Upper lobe of left lung (tissue), 6 donors: ENCODE measurements around the gene IGFBP7. TPM values are rescaled to one million over a fixed set of nuclear protein-coding genes. Genes with fewer than 3 reads are reported as not detected.

Experiments
- ATAC-seq, 2 donors: fragments of 200-7000 bp; cut with Tn5 transposase; one replicate each; pipeline ENCODE4 v1.9.1; 2022; ENCODE audit warnings: mild to moderate bottlenecking in 2 of 2, moderate library complexity in 2 of 2; ENCODE audit not compliant: low FRiP score in 2 of 2
- DNase-seq, 2 donors: peaks; one replicate each; pipeline ENCODE4 v3.0.0-alpha.2; 2019 to 2020
- H3K27ac ChIP-seq, 4 donors: fragments of 200-600 bp; sonication (generic); one replicate each; pipeline ENCODE4 v1.5.1; 2016 to 2019
- H3K27me3 ChIP-seq, 4 donors: fragments of 200-600 bp; sonication (generic); one replicate each; pipeline ENCODE4 v1.5.1; 2017 to 2019
- H3K36me3 ChIP-seq, 4 donors: fragments of 200-600 bp; sonication (generic); one replicate each; pipeline ENCODE4 v1.5.1; 2016 to 2019
- H3K4me1 ChIP-seq, 4 donors: fragments of 200-600 bp; sonication (generic); one replicate each; pipeline ENCODE4 v1.5.1; 2018 to 2019
- H3K4me3 ChIP-seq, 4 donors: fragments of 200-600 bp; sonication (generic); one replicate each; pipeline ENCODE4 v1.5.1; 2017 to 2019; ENCODE audit warnings: mild to moderate bottlenecking in 2 of 4, moderate library complexity in 1 of 4
- H3K9me3 ChIP-seq, 4 donors: fragments of 200-600 bp; sonication (generic); one replicate each; pipeline ENCODE4 v1.5.1; 2018 to 2019
- EP300 ChIP-seq, 4 donors: sonication (generic); formaldehyde crosslinking; IDR thresholded peaks; one replicate each; pipeline ENCODE4 v1.5.1; 2017; ENCODE audit warnings: antibody characterized with exemption in 4 of 4, control low read depth in 2 of 4
- POLR2A ChIP-seq, 4 donors: fragments of 450-650 bp; IDR thresholded peaks; one replicate each; pipeline ENCODE4 v1.5.1; 2016 to 2017; ENCODE audit warnings: antibody characterized with exemption in 4 of 4, mild to moderate bottlenecking in 2 of 4
- POLR2AphosphoS5 ChIP-seq, 2 donors: sonication (generic); formaldehyde crosslinking; IDR thresholded peaks; one replicate each; pipeline ENCODE4 v1.5.1; 2017; ENCODE audit warnings: antibody characterized with exemption in 2 of 2
- WGBS, 2 donors: methylation state at CpG; one replicate each; pipeline ENCODE4 v1.1.5; 2017 to 2018; 5-methylcytosine and 5-hydroxymethylcytosine counted together
- total RNA-seq, 6 donors: library from RNA; depleted of rRNA in 4 of 6; stranded (reverse); fragments of >200 nt in 4 of 6; gene quantifications; one replicate each; pipeline versions ENCODE4 v1.1.0 to v1.2.1, GENCODE V29; 2016 to 2021
- TF ChIP-seq, protein P1 (sequence below), 6 experiments: fragments of 450-650 bp in 4 of 6; fragments of 200-600 bp in 2 of 6; sonication (generic) in 2 of 6; IDR thresholded peaks; one replicate each; pipeline ENCODE4 v1.5.1; 2016 to 2019; ENCODE audit warnings: antibody characterized with exemption in 6 of 6
- donor health status: DM: no; HTN: no; CAD: no; lungs with moderate emphysema.
- donor health status: DM: no; HTN: yes; CAD: no; lungs with severe emphysema.

The IGFBP7 gene
- total RNA-seq, 6 donors from 2014 or later, result 105 to 705 (median 359) TPM

- 79 to 83% methylated on average over 6 of the region's 6 CpGs for WGBS, 2 donors
- H3K27ac ChIP-seq, result no peak overlapping the region
- no peaks in the 10 kb centered on the region for H3K36me3 ChIP-seq
- no peaks in the 10 kb centered on the region for H3K27me3 ChIP-seq
- TF ChIP-seq, protein P1, sequence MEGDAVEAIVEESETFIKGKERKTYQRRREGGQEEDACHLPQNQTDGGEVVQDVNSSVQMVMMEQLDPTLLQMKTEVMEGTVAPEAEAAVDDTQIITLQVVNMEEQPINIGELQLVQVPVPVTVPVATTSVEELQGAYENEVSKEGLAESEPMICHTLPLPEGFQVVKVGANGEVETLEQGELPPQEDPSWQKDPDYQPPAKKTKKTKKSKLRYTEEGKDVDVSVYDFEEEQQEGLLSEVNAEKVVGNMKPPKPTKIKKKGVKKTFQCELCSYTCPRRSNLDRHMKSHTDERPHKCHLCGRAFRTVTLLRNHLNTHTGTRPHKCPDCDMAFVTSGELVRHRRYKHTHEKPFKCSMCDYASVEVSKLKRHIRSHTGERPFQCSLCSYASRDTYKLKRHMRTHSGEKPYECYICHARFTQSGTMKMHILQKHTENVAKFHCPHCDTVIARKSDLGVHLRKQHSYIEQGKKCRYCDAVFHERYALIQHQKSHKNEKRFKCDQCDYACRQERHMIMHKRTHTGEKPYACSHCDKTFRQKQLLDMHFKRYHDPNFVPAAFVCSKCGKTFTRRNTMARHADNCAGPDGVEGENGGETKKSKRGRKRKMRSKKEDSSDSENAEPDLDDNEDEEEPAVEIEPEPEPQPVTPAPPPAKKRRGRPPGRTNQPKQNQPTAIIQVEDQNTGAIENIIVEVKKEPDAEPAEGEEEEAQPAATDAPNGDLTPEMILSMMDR (IDR thresholded peaks at IDR 0.05), result no peak
- no peak for TF ChIP-seq EP300 (IDR thresholded peaks at IDR 0.05)
- no peak for TF ChIP-seq POLR2AphosphoS5 (IDR thresholded peaks at IDR 0.05)
- no peak for TF ChIP-seq POLR2A (IDR thresholded peaks at IDR 0.05)
- DNase-seq (no peak), ATAC-seq (no peak)
- H3K4me3 ChIP-seq, result no peak overlapping the region
- no peaks in the 10 kb centered on the region for H3K9me3 ChIP-seq
- H3K4me1 ChIP-seq, result peaks cover 18 to 32% (median 22%) of the 10 kb centered on the region in 4 donors
These were observed 3.7 kb upstream of the IGFBP7 start for GRCh38 chr4:57113870-57114269.

DNA sequence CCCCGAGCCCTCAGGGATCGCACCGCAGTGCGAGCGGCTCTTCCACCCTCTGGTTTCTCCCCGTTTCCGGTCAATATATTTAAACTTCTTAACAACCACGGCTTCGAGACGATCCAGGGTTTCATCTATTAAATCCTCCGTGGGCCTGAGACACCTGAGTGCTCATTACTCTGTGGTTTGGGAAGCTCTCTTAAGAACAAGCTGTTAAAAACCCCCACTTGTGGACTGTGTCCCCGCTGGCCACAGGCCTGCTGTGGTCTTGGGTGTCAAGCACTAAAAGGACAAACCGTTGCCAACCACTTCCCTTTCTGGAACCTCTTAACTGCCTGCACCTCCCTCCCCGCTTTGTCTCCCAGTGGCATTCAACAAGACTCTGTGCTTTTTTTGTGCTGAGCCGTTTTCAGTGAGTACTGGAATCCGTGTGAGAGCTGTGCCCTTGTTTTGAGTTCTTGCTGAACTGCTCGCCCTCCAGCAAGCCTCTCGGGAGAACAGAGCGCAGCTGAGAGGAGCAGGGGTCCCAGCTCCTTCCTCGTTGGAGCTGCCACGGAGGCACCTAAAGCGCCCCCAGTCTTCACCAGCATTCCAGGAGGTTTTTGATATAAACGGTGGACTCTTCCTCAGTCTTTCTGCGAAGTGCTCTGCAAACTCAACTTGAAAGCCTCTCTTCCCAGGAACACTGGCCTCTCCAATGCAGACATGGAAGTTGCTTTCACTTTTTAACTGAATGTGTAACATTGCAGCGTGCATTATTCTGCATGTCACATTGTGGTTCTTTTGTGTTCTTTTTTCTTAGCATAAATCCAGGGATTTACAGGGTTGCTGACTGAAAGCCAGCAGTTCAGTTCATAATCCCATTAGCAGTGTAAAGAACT lies 691 bp upstream of the IGFBP7 start:
- ATAC-seq, result peak; percentile 69 to 72
- 1% methylated on average over 25 of the region's 25 CpGs for WGBS, 2 donors
- H3K36me3 ChIP-seq, result no peaks in the 10 kb centered on the region
- no peak for TF ChIP-seq POLR2A (IDR thresholded peaks at IDR 0.05)
- no peak for TF ChIP-seq EP300 (IDR thresholded peaks at IDR 0.05)
- no peak for TF ChIP-seq POLR2AphosphoS5 (IDR thresholded peaks at IDR 0.05)
- TF ChIP-seq, protein P1 (IDR thresholded peaks at IDR 0.05), result no peak
- H3K27ac ChIP-seq, result peak overlapping the region; percentile 89 to 92 (median 90)
- peak; percentile 3 to 72 for DNase-seq
- no peaks in the 10 kb centered on the region for H3K27me3 ChIP-seq
- H3K4me1 ChIP-seq, result peaks cover 12 to 25% (median 21%) of the 10 kb centered on the region in 4 donors
- H3K9me3 ChIP-seq, result no peaks in the 10 kb centered on the region
- peak overlapping the region; percentile 22 to 73 (median 66) for H3K4me3 ChIP-seq

GRCh38 chr4:57109411-57109846 lies 756 bp downstream of the IGFBP7 start:
- ATAC-seq, result no peak
- peak overlapping the region; percentile 89 to 92 (median 90) for H3K27ac ChIP-seq
- peak overlapping the region; percentile 27 to 73 (median 66) for H3K4me3 ChIP-seq
- no peaks in the 10 kb centered on the region for H3K36me3 ChIP-seq
- DNase-seq, result no peak
- TF ChIP-seq POLR2AphosphoS5 (IDR thresholded peaks at IDR 0.05), result no peak
- no peak for TF ChIP-seq POLR2A (IDR thresholded peaks at IDR 0.05)
- no peak for TF ChIP-seq EP300 (IDR thresholded peaks at IDR 0.05)
- TF ChIP-seq, protein P1 (IDR thresholded peaks at IDR 0.05), result no peak
- H3K4me1 ChIP-seq, result peaks cover 17 to 25% (median 21%) of the 10 kb centered on the region in 4 donors
- H3K27me3 ChIP-seq, result no peaks in the 10 kb centered on the region
- H3K9me3 ChIP-seq, result no peaks in the 10 kb centered on the region
- 7 to 13% methylated on average over 11 to 27 of the region's 27 CpGs for WGBS, 2 donors

- no peaks in the 10 kb centered on the region for H3K9me3 ChIP-seq
- WGBS, 2 donors, result 87 to 91% methylated on average over 4 of the region's 4 CpGs
- DNase-seq, result no peak
- no peaks in the 10 kb centered on the region for H3K36me3 ChIP-seq
- no peak for TF ChIP-seq POLR2A (IDR thresholded peaks at IDR 0.05)
- no peak for TF ChIP-seq POLR2AphosphoS5 (IDR thresholded peaks at IDR 0.05)
- no peak for TF ChIP-seq EP300 (IDR thresholded peaks at IDR 0.05)
- TF ChIP-seq, protein P1 (IDR thresholded peaks at IDR 0.05), result no peak
- peaks cover 12 to 27% (median 19%) of the 10 kb centered on the region in 4 donors for H3K4me1 ChIP-seq
- no peaks in the 10 kb centered on the region for H3K27me3 ChIP-seq
- H3K4me3 ChIP-seq, result no peak overlapping the region
- H3K27ac ChIP-seq, result no peak overlapping the region
- ATAC-seq, result no peak
These were observed 4.0 kb downstream of the IGFBP7 start for GRCh38 chr4:57106181-57106580.
